ENCODE results near the gene NPAS3.

GRCh38 chr14:33444136-33444535 lies 505.5 kb downstream of the NPAS3 start:
- TF ChIP-seq POLR2A (IDR thresholded peaks at IDR 0.05; ENCODE audit: low read length) (no peak), GATA1 (IDR thresholded peaks at IDR 0.05; ENCODE audit: low read depth, low read length) (no peak)

All from erythroblast (primary cell).